ENCODE results near the gene IDH3B.
A peak's percentile ranks its signal among the peaks of the same experiment; 100 is the strongest.

IDH3B gene

DNA sequence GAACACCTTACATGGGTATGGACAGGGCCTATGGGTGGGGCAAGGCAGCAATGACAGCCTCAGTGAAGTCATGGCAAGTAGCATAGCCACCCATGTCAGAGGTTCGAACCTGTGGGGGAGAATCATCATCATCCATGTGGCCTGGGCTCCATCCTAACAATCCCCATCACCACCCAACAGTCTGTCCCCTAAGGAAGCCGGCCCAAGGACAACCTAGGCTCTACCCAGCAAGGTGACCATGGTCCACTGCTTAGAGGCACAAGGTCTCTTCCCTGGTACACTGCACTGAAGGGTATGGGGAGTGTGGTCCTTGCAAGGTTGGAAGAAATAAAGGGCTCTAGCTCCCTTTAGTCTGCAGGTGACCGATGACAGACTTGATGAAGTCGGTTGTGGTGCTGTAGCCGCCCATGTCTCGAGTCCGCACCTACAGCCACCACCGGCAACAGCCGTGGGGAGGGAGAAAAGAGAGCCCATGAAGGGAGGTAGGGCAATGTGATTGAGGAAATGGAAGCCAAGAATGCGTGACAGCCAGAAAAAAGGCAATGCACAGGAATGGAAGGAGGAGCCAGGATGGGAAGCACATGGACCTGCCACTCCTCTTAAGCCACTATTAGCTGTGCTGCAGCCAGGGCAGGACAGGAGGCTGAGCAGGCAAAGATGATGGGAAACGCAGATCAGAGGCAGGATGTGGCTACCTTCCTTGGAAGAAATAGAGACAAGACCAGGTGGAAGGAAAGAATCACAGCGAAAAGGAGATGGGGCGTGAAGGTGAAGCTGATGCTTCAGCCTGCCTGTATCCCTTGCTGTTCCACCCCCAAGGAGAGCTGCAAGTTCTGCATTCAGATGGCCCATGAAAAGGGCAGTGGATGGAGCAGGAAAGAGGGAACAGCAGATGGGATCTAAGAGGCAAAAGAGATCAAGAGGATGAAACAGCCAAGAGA, 5.3 kb downstream of the IDH3B start:
- DNase-seq (ENCODE audit: low read depth in 1 of 2, low spot score in 1 of 2): no peak

DNA sequence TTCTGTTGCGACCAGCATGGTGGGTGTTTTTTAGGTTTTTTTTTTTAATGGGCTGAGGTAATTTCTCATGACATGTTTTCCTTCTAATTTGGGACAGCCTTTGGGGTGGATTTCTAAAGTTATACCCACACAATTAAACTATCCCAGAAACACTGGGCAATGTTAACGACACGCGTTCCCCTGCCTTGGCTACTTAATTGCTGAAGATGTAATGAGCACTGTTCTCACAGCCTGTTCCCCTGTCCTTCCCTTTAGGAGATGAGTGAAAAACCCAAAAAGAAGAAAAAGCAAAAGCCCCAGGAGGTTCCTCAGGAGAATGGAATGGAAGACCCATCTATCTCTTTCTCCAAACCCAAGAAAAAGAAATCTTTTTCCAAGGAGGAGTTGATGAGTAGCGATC, 6.3 kb downstream of the IDH3B start:
- DNase-seq (ENCODE audit: low read depth in 1 of 2, low spot score in 1 of 2): no peak

GRCh38 chr20:2657241-2657640, 6.8 kb downstream of the IDH3B start:
- DNase-seq (ENCODE audit: low read depth in 1 of 2, low spot score in 1 of 2): no peak

DNA sequence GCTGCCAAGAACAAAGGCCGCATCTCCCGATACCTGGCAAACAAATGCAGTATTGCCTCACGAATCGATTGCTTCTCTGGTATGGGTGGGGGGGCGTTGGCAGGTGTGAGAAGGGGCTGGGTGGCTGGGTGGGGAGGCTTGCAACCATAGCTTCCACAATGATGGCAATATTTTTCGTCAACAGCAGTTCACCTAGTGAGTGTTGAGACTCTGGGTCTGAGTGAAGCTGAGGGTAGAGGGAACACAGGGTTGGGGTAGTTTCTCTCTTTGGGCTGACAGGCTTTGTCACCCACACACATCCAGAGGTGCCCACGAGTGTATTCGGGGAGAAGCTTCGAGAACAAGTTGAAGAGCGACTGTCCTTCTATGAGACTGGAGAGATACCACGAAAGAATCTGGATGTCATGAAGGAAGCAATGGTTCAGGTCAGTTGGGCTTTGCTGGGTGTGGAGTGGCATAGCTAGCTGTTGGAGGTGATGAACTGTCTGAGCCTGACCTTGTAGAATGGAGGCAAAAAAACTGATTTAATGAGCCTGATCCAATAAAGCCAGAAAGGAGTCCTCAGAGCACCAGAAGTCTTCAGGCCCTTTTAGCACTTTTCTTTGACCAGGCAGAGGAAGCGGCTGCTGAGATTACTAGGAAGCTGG, 7.4 kb downstream of the IDH3B start:
- no peak for DNase-seq (ENCODE audit: low read depth in 1 of 2, low spot score in 1 of 2)

GRCh38 chr20:2655331-2656116, 8.5 kb downstream of the IDH3B start:
- DNase-seq (ENCODE audit: low read depth in 1 of 2, low spot score in 1 of 2): no peak

GRCh38 chr20:2654831-2655230, 9.2 kb downstream of the IDH3B start:
- DNase-seq (ENCODE audit: low read depth in 1 of 2, low spot score in 1 of 2): no peak

- DNase-seq (ENCODE audit: low read depth in 1 of 2, low spot score in 1 of 2): no peak
These were observed 9.6 kb downstream of the IDH3B start for GRCh38 chr20:2654384-2654822.

DNA sequence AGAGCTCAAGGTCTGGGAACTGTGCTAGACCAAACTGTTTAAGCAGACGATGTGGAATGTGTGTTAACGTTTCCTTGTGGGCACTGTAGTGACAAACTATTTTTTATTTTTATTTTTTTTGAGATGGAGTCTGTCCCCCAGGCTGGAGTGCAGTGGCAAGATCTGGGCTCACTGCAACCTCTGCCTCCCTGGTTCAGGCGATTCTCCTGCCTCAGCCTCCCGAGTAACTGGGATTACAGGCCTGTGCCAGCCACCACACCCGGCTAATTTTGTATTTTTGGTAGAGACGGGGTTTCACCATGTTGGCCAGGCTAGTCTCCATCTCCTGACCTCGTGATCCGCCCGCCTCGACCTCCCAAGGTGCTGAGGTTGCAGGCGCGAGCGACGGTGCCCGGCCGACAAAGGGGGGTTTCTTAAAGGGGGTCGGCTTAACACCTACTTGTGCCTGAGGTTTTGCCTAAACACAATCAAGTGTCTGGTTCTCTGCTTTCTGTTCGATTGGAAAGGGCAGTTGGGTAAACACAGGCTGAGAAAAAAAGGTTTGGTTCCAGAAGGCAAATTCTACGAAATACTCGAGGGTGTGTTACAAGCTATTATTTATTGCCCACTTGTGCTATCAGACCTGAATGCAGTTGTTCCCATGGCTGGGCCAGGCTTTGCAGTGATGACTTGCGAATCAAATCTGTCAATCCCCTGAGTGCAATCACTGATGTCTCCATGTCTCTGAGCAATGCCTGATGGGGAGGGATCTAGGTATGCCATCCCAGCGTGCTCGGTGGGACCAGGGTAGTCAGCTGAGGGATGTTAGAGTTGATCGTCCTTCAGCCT, 10.2 kb downstream of the IDH3B start:
- no peak for DNase-seq (ENCODE audit: low read depth in 1 of 2, low spot score in 1 of 2)

- peak in 1 of 2 donors; percentile 48 for DNase-seq (ENCODE audit: low read depth in 1 of 2, low spot score in 1 of 2)
These were observed 11.1 kb downstream of the IDH3B start for GRCh38 chr20:2652724-2653555.

GRCh38 chr20:2651772-2652723, 12.0 kb downstream of the IDH3B start, which contains the start of gene NOP56:
TSS of gene NOP56 (plus strand) at chr20:2652632. CDS start at chr20:2652661, 29 bp downstream.
- peak; percentile 95 to 96 for DNase-seq (ENCODE audit: low read depth in 1 of 2, low spot score in 1 of 2)

DNA sequence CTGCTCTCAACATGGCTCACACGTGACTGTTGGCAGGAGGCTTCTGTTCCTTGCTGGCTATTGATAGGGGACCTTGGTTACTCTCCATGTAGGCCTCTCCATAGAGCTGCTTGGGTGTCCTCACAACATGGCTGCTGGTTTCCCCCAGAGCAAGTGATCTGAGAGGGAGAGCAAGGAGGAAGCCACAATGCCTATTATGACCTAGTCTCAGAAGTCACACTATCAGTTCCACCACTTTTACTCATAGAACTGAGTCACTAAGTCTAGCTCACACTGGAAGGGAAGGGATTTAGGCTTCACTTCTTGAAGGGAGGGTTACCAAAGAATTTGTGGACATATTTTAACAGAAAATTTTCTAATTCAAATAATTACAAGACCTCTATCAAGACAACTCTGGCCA, 20.3 kb downstream of the IDH3B start:
- no peak for DNase-seq (ENCODE audit: low read depth in 1 of 2, low spot score in 1 of 2)

DNA sequence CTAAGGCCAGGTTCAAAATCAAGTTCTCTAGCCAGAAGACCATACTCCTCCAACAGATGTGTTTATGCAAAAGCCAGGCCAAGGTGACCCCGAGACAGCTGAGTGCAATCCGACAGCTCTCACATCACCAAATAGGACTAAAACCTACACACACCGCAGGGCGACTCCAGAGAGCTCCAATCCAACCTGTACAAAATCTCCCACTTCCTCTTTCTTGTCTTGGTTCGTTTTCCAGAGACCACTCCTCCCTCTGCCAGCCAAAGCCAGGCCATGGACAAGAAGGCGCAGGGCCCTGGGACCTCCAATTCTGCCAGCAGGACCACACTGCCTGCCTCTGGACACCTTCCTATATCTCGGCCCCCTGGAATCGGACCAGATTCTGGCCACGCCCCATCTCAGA, 23.1 kb downstream of the IDH3B start:
- no peak for DNase-seq (ENCODE audit: low read depth in 1 of 2, low spot score in 1 of 2)

GRCh38 chr20:2640260-2640659, 23.8 kb downstream of the IDH3B start:
- no peak for DNase-seq (ENCODE audit: low read depth in 1 of 2, low spot score in 1 of 2)

DNA sequence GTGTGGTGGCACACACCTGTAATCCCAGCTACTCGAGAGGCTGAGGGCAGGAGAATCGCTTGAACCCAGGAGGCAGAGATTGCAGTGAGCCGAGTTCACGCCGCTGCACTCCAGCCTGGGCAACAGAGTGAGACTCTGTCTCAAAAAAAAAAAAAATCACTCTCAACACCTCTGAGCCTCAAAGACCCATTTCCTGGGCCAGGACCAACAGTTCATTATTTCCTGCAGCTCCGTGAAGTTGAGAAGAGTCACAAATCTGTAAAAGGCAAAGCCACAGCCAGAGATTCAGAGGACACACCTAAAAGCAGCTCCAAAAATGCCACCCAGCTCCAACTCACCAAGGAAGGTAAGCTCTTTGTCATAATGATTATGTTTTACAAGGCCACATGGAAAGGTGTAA, 26.8 kb downstream of the IDH3B start:
- no peak for DNase-seq (ENCODE audit: low read depth in 1 of 2, low spot score in 1 of 2)

GRCh38 chr20:2633381-2633780, 30.6 kb downstream of the IDH3B start:
- DNase-seq (ENCODE audit: low read depth in 1 of 2, low spot score in 1 of 2): no peak

GRCh38 chr20:2631228-2631627, 32.8 kb downstream of the IDH3B start:
- no peak for DNase-seq (ENCODE audit: low read depth in 1 of 2, low spot score in 1 of 2)

- no peak for DNase-seq (ENCODE audit: low read depth in 1 of 2, low spot score in 1 of 2)
These were observed 37.0 kb downstream of the IDH3B start for GRCh38 chr20:2626853-2627541.

GRCh38 chr20:2625062-2625461, 39.0 kb downstream of the IDH3B start:
- DNase-seq (ENCODE audit: low read depth in 1 of 2, low spot score in 1 of 2): no peak

All from stimulated activated CD4-positive, alpha-beta T cell treated with anti-CD3 and anti-CD28 coated beads, Interleukin-15, amount 100 ng/mL, for 1 hour (primary cell).